Measurements from ENCODE around the gene BRD1. TPM values are rescaled to one million over a fixed set of nuclear protein-coding genes. Genes with fewer than 3 reads are reported as not detected.

BRD1 gene
- total RNA-seq, 4 donors from 2014 or later: 21.0 to 57.3 (median 33.8) TPM

DNA sequence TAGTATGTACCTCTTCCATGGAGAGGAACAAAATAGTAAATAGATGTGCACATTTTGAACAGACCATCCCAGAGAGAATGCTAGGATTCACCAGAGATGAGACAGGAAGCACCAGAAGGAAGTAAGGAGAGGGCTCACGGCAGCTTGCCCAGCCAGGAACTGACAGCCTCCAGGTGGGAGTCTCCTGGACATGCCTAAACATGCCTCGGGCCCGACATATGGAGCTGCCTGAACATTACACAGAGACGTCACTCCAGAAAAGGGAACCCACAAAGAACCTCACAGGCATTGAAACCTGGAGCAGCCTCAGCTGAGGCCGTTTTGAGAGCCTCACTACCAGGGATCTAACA is 67.4 kb downstream of the BRD1 start:
- no peak for TF ChIP-seq CTCF (IDR thresholded peaks at IDR 0.05)
- DNase-seq (ENCODE audit: low spot score) (no peak), ATAC-seq (ENCODE audit: low FRiP score) (no peak)

DNA sequence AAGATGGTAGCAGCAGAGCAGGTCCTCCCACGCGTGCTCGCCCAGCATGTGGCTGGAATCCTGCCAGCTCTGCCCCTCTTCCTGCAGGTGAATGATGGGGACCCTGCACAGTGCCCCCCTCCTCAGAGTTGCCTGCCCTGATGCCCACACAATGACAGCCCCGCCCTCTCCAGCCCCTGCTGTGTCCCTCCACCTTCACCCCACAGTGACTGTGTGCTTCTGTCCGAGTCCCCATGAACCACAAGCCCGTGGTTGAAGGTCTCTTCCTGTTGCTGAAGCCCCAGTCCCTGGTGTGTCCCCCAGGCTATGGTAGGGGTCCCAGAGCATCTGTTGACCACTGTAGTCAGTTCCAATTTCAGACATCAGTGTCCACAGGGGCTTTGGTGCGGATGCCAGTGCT is 71.0 kb downstream of the BRD1 start:
- no peak for ATAC-seq (ENCODE audit: low FRiP score)
- no peak for TF ChIP-seq CTCF (IDR thresholded peaks at IDR 0.05)
- peak; percentile 4 for DNase-seq (ENCODE audit: low spot score)

DNA sequence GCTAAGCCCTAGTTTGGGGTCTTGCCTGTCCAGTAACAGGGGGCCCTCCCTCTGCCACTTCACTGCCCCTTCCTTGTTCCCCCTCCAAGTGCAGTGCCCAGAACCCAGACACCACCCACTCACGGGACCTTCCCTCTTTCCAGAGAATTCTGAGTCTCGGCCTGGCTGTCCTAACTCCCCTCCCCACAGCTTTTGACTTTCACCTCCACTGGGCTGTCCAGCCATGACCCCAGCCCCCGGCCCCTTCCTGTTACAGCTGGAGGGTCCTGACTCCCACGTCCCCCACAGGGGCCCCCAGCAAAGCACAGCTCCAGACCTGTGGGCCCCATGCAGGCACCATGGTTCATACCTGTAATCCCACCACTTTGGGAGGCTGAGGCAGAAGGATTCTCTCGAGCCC is 71.5 kb downstream of the BRD1 start:
- DNase-seq (ENCODE audit: low spot score): no peak

GRCh38 chr22:49755631-49756001 is 72.1 kb downstream of the BRD1 start:
- no peak for DNase-seq (ENCODE audit: low spot score)
- ATAC-seq (ENCODE audit: low FRiP score): no peak
- no peak for TF ChIP-seq CTCF (IDR thresholded peaks at IDR 0.05)

More for the DNA sequence above, 71.5 kb downstream of the BRD1 start:
- no peak for ATAC-seq (ENCODE audit: low FRiP score)
- TF ChIP-seq CTCF (IDR thresholded peaks at IDR 0.05): no peak

DNA sequence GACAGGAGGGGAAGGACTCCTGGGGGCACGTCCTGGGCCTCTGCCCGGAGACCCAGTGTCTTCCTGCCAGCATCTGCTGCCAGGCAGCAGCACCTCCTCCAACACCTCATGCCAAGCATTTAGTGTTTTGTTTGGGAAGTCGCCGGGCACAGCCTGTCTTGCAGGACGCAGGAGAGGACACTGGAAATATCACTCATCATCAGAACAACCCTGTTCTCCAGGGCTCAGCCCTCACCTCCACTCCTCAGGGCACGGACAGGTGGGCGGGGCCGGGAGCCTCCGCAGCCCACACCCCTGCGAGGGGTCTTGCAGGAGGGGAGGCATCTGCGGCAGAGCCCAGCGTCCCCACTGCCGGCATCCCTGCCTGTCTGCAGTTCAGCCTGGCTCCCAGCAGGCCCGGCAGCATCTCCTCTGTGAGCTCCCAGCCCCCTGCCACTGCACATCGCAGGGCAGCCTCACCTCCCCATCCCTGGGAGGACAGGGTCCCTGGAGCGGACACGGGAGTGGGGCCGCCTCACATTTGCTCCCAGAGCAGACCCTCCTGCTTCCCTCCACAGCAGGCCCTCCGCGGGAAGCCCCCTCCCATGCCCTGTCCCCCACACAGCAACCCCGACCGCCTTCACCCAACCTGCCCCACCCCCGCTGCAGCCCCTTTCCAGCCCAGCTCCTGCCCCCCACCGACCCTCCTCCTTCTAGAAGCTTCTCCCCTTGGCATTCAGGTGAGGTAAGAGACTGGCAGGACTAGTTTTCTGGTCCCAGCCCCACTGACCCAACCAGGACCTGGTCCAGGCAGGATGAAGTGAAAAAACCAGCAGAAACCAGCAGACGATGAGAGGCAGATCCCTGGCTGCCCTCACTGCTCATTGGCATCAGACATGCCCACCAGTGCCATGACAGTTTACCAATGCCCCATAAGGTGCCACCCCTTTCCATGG is 72.7 kb downstream of the BRD1 start:
- no peak for ATAC-seq (ENCODE audit: low FRiP score)
- no peak for TF ChIP-seq CTCF (IDR thresholded peaks at IDR 0.05)
- no peak for DNase-seq (ENCODE audit: low spot score)

GRCh38 chr22:49753961-49754695 is 73.5 kb downstream of the BRD1 start:
- DNase-seq (ENCODE audit: low spot score) (no peak), ATAC-seq (ENCODE audit: low FRiP score) (no peak)
- TF ChIP-seq CTCF (IDR thresholded peaks at IDR 0.05): no peak

Measured in omental fat pad (tissue), 4 donors.